Testis (tissue), 3 donors: ENCODE measurements around the gene RBM12. TPM values are rescaled to one million over a fixed set of nuclear protein-coding genes. Genes with fewer than 3 reads are reported as not detected.
A peak's percentile ranks its signal among the peaks of the same experiment; 100 is the strongest.

Source experiments
- DNase-seq: peaks from one replicate; pipeline ENCODE4 v3.0.0-alpha.2; 2019
- H3K27ac ChIP-seq, 2 donors: fragments of 200-600 bp; sonication (generic); one replicate each; pipeline ENCODE4 v1.5.1; 2019
- H3K27me3 ChIP-seq: fragments of 200-600 bp; sonication (generic); one replicate; pipeline ENCODE4 v1.5.1; 2019
- H3K36me3 ChIP-seq: fragments of 200-600 bp; sonication (generic); one replicate; pipeline ENCODE4 v1.5.1; 2017; ENCODE audit warnings: low read depth; ENCODE audit errors: missing control alignments
- H3K4me1 ChIP-seq: fragments of 200-600 bp; sonication (generic); one replicate; pipeline ENCODE4 v1.5.1; 2019
- H3K4me3 ChIP-seq, 2 donors: fragments of 200-600 bp; sonication (generic); one replicate each; pipeline ENCODE4 v1.5.1; 2017 to 2019
- H3K9me3 ChIP-seq: fragments of 200-600 bp; sonication (generic); one replicate; pipeline ENCODE4 v1.5.1; 2017
- CTCF ChIP-seq, 3 experiments: fragments of 450-650 bp in 2 of 3; fragments of 200-600 bp in 1 of 3; sonication (generic) in 1 of 3; IDR thresholded peaks; one replicate each; pipeline ENCODE4 v1.5.1; 2016 to 2019; ENCODE audit warnings: antibody characterized with exemption in 3 of 3, mild to moderate bottlenecking in 2 of 3, moderate library complexity in 1 of 3
- POLR2A ChIP-seq: fragments of 450-650 bp; IDR thresholded peaks from one replicate; pipeline ENCODE4 v1.6.1; 2017; ENCODE audit warnings: antibody characterized with exemption, mild to moderate bottlenecking, moderate library complexity
- WGBS, 2 donors: methylation state at CpG; one replicate each; pipeline ENCODE4 v1.1.5; 2018; 5-methylcytosine and 5-hydroxymethylcytosine counted together
- intact Hi-C: fragments of 100-400 bp; cut with DNase I; formaldehyde crosslinking; loops from one replicate; pipeline ENCODE4 v1.15.1; 2023; ENCODE audit warnings: low total_unique reads
- polyA plus RNA-seq: library from polyadenylated mRNA; stranded (reverse); fragments of 350-450 nt; fragmentation: Illumina TruSeq; extraction: RNeasy Lipid Tissue Mini Kit (QIAGEN cat#74804); gene quantifications from one replicate; pipeline ENCODE4 v1.2.3, GENCODE V29; 2014; ENCODE audit warnings: low read depth, low replicate concordance; ENCODE audit not compliant: insufficient read depth
- total RNA-seq, 2 donors: library from RNA; depleted of rRNA; stranded (reverse); fragments of >200 nt; gene quantifications; one replicate each; pipeline ENCODE4 v1.2.3, GENCODE V29; 2016

RBM12 gene
- total and polyA plus RNA-seq, 3 donors from 2014 or later: 40.8 to 54.9 (median 46.3) TPM

DNA sequence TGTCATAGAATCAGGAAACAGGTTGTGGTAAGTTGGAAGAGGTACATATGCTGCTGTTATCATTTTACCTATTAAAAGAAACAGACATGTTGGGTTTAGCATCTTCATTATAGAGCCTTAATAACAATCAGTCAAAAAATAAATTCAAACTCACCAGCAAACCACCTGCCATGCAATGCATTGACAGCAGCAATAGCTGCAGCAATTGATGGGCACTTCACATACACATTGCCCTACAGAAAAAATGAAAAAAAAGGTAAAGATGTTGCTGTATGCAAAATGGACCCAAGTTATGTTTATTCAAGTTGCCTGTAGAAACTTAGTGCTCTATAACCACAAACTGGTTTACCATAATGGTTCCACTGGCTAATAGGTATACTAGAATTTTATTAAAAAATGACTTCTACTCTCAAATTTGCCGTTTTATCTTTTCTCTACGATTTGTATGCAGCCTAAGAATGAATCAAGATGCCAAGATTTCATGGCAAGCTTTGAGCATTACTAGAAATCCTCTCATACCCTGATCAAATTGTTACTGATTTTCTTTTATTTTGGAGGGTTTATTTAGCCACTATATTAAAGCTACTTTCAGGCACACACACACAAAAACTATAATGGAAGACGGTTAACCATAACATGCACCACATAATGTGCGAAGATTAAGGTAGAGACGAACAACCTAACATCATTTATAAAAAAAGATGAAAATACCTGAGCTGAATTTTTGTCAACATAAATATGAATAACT lies 40.0 kb upstream of the RBM12 start:
- H3K27ac ChIP-seq: no peak overlapping the region
- 71 to 81% methylated on average over 5 of the region's 5 CpGs for WGBS, 2 donors
- no peak overlapping the region for H3K4me3 ChIP-seq
- peaks cover 7% of the 10 kb centered on the region for H3K36me3 ChIP-seq
- TF ChIP-seq CTCF (IDR thresholded peaks at IDR 0.05): no peak
- TF ChIP-seq POLR2A: no peak
- H3K9me3 ChIP-seq: no peaks in the 10 kb centered on the region
- no peaks in the 10 kb centered on the region for H3K27me3 ChIP-seq
- DNase-seq: no peak
- intact Hi-C loops: no loop called here
- H3K4me1 ChIP-seq: peaks cover 9% of the 10 kb centered on the region

DNA sequence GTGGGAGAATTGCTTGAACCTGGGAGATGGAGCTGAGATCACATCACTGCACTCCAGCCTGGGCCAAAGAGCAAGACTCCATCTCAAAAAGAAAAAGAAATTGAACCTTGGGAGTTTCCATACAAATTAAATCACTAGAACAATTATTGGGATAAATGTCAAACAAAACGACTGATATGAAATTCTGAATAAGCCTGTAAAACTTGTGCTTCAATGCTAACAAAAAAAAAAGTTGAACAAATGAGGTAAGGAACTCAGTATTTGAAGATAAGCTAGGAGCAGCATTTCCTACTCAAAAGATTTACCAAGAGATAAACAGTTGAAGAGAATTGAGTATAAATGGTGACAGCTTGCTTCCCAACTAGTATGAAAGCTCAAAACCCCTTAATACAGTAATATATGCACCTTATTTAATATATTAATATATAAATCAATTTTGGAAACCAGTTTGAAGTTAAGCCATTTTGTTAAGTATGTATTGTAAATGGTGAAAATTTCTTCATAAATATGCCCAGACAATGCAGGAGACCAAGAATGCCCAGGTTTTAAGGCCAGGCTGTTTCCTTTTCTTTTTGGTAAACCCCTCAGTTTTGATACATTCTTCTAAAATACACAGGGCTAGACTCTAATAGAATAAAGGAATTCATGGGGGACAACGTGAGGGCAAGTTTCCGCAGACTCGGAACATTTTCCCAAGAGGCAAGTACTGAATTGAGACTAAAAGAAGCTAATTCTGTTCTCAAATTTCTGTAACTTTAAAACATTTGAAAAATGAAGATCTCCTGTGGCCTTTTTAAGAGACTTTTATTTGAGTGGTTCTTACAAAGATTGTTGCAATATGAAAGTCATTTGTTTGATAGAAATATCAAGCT lies 38.4 kb upstream of the RBM12 start:
- Histone ChIP-seq H3K4me3 (no peak overlapping the region), H3K9me3 (no peaks in the 10 kb centered on the region), H3K36me3 (peaks cover 7% of the 10 kb centered on the region), H3K27me3 (no peaks in the 10 kb centered on the region), H3K4me1 (peaks cover 14% of the 10 kb centered on the region), H3K27ac (no peak overlapping the region)
- intact Hi-C loops: no loop called here
- no peak for DNase-seq
- WGBS, 2 donors: 53 to 57% methylated on average over 4 of the region's 4 CpGs
- no peak for TF ChIP-seq POLR2A
- no peak for TF ChIP-seq CTCF (IDR thresholded peaks at IDR 0.05)

DNA sequence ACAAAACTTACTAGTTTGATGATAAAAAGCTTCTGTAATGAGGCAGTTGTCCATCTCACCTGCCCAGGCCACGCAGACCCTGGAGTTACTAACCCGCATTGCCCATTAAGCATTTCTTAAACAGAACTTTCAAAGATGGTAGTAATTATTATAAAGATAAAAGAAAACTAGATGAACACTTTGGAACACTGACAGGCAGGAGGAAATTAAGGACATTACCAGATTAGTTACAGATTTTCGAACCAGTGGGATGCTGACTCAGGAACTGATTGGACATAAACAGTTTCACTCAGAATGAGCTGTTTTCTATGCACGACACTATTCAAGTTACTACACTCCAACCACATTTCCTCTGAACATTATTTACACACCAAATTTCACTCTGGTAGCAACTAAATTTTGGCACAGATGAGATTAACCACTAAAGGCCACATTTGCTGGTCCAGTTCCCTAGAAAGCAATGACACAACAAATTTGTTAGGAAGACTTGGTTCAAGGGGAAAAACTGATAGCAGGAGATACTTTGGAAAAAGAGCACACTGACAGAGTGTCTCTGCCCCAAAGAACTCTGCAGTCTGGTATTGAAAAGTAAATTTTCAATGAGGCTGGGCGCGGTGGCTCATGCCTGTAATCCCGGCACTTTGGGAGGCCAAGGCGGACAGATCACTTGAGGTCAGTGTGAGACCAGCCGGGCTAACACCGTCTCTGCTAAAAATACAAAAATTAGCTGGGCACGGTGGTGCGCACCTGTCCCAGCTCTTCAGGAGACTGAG lies 37.5 kb upstream of the RBM12 start:
- peaks cover 19% of the 10 kb centered on the region for H3K4me1 ChIP-seq
- DNase-seq: no peak
- H3K4me3 ChIP-seq: no peak overlapping the region
- intact Hi-C loops: no loop called here
- 71 to 72% methylated on average over 12 of the region's 12 CpGs for WGBS, 2 donors
- H3K9me3 ChIP-seq: no peaks in the 10 kb centered on the region
- H3K27ac ChIP-seq: no peak overlapping the region
- no peaks in the 10 kb centered on the region for H3K27me3 ChIP-seq
- H3K36me3 ChIP-seq: peaks cover 7% of the 10 kb centered on the region
- TF ChIP-seq POLR2A (no peak), CTCF (IDR thresholded peaks at IDR 0.05) (no peak)

DNA sequence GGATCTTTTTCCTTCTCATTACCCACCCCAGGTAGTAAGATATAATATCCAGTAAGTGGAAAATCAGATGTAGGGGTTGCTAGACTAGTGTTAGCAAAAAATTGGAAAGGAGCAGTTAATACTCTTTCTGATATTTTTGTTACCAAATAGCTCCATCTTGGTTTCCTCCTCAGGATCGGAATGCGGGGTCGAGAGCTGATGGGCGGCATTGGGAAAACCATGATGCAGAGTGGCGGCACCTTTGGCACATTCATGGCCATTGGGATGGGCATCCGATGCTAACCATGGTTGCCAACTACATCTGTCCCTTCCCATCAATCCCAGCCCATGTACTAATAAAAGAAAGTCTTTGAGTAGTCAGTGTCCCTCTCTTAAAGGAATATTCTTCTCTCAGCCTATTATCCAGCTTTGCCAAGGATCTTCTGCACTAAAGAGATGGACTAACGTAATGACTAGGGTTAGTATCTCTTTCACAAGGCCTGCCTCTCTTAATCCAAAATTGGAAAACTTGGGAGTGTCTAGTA lies 36.0 kb upstream of the RBM12 start:
- intact Hi-C loops: no loop called here
- Histone ChIP-seq H3K4me1 (peaks cover 19% of the 10 kb centered on the region), H3K4me3 (no peak overlapping the region), H3K9me3 (no peaks in the 10 kb centered on the region), H3K36me3 (no peaks in the 10 kb centered on the region), H3K27me3 (no peaks in the 10 kb centered on the region), H3K27ac (peak overlapping the region in 1 of 2 donors; percentile 91)
- TF ChIP-seq POLR2A: no peak
- WGBS, 2 donors: 66 to 76% methylated on average over 7 of the region's 7 CpGs
- peak; percentile 11 for DNase-seq
